Measurements from ENCODE around the gene WDR55.
A peak's percentile ranks its signal among the peaks of the same experiment; 100 is the strongest.
"Not testable (repeated sequence)": the region's sequence is repeated elsewhere in the genome, so short reads cannot be mapped to it uniquely, and the experiment has no call there.

The WDR55 gene

GRCh38 chr5:140664359-140665119 is at the start of gene WDR55:
Gene WDR55 (plus strand): TSS chr5:140664904. CDS start chr5:140664913, 9 bp downstream.
- FAIRE-seq: peak; percentile 9

- no peak for FAIRE-seq
Observed at GRCh38 chr5:140622301-140622700, 42.4 kb upstream of the WDR55 start.

GRCh38 chr5:140623061-140623460 is 41.6 kb upstream of the WDR55 start:
- not testable (repeated sequence) for FAIRE-seq

GRCh38 chr5:140624886-140625285 is 39.8 kb upstream of the WDR55 start:
- not testable (repeated sequence) for FAIRE-seq

- FAIRE-seq: no peak
Observed at GRCh38 chr5:140627972-140628371, 36.7 kb upstream of the WDR55 start.

GRCh38 chr5:140628711-140629110 is 36.0 kb upstream of the WDR55 start:
- no peak for FAIRE-seq

GRCh38 chr5:140630292-140631035 is 34.2 kb upstream of the WDR55 start:
- no peak for FAIRE-seq

GRCh38 chr5:140631036-140631417 is 33.7 kb upstream of the WDR55 start:
- FAIRE-seq: no peak

- no peak for FAIRE-seq
Observed at GRCh38 chr5:140631831-140632365, 32.8 kb upstream of the WDR55 start.

GRCh38 chr5:140632366-140633020 is 32.2 kb upstream of the WDR55 start:
- FAIRE-seq: no peak

- no peak for FAIRE-seq
Observed at GRCh38 chr5:140633021-140633471, 31.7 kb upstream of the WDR55 start, which contains the start of gene CD14. Gene CD14 (minus strand): TSS chr5:140633175. CDS start chr5:140633071, 104 bp downstream.

GRCh38 chr5:140633501-140633900 is 31.2 kb upstream of the WDR55 start:
- FAIRE-seq: no peak

GRCh38 chr5:140634103-140634502 is 30.6 kb upstream of the WDR55 start:
- FAIRE-seq: no peak

- no peak for FAIRE-seq
Observed at GRCh38 chr5:140635291-140636257, 29.1 kb upstream of the WDR55 start.

GRCh38 chr5:140637371-140638100 is 27.2 kb upstream of the WDR55 start:
- FAIRE-seq: no peak

- not testable (repeated sequence) for FAIRE-seq
Observed at GRCh38 chr5:140638898-140639147, 25.9 kb upstream of the WDR55 start.

GRCh38 chr5:140639148-140639981 is 25.3 kb upstream of the WDR55 start, which contains the start of gene TMCO6:
Gene TMCO6 (plus strand): TSS chr5:140639451. CDS start chr5:140639528, 77 bp downstream.
- no peak for FAIRE-seq

- no peak for FAIRE-seq
Observed at GRCh38 chr5:140641716-140642115, 23.0 kb upstream of the WDR55 start.

- FAIRE-seq: no peak
Observed at GRCh38 chr5:140642718-140643117, 22.0 kb upstream of the WDR55 start.

- no peak for FAIRE-seq
Observed at GRCh38 chr5:140647042-140647419, 17.7 kb upstream of the WDR55 start.

GRCh38 chr5:140658870-140659269 is 5.8 kb upstream of the WDR55 start:
- no peak for FAIRE-seq
